ENCODE results near the gene GAB3.

GAB3 gene, protein sequence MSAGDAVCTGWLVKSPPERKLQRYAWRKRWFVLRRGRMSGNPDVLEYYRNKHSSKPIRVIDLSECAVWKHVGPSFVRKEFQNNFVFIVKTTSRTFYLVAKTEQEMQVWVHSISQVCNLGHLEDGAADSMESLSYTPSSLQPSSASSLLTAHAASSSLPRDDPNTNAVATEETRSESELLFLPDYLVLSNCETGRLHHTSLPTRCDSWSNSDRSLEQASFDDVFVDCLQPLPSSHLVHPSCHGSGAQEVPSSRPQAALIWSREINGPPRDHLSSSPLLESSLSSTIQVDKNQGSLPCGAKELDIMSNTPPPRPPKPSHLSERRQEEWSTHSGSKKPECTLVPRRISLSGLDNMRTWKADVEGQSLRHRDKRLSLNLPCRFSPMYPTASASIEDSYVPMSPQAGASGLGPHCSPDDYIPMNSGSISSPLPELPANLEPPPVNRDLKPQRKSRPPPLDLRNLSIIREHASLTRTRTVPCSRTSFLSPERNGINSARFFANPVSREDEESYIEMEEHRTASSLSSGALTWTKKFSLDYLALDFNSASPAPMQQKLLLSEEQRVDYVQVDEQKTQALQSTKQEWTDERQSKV

DNA sequence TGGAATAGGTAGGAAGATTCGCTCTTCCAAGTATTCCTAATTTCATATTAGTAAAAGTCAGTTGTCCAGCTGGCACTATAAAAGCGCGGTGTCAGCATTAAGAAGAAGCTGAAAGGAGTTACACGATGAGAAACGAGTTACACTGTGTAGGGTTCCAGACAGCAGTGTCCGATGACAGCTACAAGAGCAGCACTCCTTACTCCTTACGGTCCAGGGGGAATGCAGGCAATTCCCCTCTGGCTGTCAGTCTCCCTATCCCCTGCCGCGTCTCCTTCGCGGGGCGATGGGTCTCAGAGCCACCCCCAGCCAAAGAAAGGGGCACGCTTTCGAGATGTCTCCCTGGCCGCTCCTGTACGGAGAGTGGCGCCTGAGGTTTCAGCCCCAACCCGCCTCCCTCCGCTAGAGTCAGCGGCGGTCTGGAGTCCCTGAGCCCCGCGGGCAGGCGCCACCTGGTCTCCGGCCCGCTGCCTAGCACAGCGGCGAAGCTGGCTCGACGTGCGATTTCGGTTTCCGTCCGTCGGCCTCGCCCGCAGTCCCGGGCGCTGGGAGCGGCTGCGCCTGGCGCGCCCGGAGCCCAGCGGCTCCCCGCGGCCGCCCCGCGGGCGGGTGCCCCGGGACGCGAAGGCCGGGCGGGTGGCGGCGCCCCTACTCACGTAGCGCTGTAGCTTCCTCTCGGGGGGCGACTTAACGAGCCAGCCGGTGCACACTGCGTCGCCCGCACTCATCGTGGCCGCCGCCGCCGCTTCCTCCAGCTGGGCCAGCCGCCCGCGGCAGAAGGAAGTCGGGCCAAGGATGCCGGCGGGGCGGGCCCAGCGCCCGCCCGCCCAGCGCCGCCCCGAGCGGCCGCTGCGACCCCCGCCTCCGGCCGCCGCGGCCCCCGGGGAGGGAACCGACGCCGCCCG is at the start of gene GAB3:
GAB3 (minus strand) TSS at position 777 of the 902 bp plus-strand sequence; CDS start at position 725, 52 bp downstream.
- no peak for DNase-seq (ENCODE audit: low spot score)

DNA sequence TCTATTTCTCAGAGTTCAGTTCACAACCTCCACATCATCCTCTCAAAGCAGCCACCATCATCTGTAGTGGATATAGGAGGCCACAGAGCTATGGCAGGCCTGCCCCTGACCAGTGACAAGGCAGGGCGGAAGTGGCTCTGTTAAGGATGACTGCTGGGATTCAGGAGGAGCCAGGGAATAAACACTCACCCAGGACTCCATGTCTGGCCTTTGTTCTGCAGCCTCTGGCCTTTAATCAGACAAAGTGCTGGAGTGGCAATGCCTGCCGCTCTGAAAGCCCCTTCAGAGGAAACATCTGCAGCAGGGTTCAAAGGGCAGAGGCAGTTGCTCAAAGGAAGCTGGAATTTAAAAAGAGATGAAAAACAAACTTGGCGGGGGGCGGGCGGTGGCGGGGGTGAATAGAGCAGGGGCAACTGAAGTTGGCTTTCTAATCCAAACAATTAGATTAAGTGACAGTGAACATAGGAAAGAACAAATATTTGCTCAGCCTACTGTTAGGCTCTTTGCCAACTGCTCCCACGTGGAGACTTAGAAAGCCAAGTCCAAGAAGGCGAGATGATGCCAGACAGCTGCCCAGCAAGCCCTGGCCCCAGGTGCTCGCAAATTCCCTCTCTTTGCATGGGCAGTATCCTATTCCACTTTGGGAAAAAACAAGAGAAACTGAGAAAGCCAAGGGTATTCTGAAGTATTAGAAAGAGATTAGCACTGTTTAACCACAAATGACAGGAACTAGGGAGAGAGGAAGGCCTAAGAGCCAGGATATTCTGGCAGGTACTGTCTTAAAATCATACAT is 48.9 kb upstream of the GAB3 start:
- DNase-seq (ENCODE audit: low spot score) = no peak

GRCh38 chrX:154797006-154797405 is 46.1 kb upstream of the GAB3 start:
- DNase-seq (ENCODE audit: low spot score) = no peak

- DNase-seq (ENCODE audit: low spot score) = no peak
These were observed 44.1 kb upstream of the GAB3 start for GRCh38 chrX:154795016-154795415.

DNA sequence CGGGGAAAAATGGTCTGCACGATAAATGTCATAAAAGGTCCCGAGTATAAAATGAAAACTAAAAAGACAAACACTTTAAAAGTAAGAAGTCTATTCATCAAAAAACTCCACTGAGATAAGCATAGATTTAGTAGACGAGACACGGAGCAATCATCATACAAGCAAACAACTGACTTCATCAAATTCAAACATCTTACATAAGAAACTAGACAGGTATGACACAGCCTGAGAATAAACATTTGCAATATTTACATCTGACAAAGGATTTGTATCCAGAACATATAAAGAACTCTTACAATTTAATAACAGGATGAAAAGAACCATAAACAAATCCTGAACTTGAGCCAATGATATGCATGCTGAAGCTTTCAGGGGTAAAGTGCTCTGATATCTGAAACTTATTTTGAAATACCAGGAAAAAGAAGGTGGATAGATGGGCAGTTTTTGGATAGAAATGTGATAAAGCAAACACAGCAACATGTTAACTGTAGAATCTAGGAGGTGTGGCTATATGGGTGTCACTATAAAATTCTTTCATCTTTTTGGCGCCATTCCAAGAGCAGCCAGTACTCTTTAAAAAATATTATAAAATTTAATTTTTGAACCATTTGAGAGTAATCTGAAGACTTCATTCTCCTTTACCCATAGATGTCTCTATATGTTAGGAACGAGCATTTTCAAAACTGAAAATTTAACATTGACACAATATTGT is 42.4 kb upstream of the GAB3 start:
- no peak for DNase-seq (ENCODE audit: low spot score)

DNA sequence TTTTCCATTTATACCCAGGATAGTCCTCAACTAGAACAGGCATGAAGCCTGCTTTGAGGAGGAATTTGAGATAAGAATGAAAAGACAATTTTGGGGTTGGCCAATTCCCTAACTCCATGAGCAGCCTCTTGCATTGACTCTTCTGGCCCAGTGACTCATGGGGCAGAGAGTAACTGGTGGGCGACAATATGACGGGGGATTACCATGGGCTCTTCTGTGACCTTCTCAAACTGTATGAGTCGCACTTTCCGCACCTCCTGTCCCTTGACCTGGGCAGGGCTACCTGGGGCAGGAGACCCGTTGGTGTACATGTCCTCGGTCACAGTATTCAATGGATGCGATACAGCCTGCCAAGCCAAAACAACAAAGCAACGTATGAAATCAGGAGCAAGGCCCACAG is 41.1 kb upstream of the GAB3 start:
- no peak for DNase-seq (ENCODE audit: low spot score)

GRCh38 chrX:154791467-154791866 is 40.6 kb upstream of the GAB3 start:
- DNase-seq (ENCODE audit: low spot score) = no peak

DNA sequence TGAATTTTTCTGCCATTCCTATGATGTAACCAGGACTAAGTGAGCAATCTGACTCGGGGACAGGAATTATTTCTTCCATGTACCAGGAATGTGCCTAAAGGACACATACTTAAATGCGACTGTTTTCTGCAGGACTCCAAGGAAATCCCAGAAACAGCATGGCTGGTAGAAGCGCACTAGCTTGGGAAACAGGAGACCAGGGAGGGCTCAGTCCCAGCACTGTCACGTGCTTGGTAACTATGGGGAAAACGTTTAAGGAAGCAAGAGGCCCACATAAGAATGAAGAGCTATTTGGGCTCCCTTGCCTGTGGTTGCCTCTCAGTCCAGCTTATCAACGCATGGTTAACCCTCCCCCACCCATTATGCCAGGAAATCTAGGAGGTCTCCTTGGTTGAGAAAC is 34.8 kb upstream of the GAB3 start:
- DNase-seq (ENCODE audit: low spot score) = no peak

DNA sequence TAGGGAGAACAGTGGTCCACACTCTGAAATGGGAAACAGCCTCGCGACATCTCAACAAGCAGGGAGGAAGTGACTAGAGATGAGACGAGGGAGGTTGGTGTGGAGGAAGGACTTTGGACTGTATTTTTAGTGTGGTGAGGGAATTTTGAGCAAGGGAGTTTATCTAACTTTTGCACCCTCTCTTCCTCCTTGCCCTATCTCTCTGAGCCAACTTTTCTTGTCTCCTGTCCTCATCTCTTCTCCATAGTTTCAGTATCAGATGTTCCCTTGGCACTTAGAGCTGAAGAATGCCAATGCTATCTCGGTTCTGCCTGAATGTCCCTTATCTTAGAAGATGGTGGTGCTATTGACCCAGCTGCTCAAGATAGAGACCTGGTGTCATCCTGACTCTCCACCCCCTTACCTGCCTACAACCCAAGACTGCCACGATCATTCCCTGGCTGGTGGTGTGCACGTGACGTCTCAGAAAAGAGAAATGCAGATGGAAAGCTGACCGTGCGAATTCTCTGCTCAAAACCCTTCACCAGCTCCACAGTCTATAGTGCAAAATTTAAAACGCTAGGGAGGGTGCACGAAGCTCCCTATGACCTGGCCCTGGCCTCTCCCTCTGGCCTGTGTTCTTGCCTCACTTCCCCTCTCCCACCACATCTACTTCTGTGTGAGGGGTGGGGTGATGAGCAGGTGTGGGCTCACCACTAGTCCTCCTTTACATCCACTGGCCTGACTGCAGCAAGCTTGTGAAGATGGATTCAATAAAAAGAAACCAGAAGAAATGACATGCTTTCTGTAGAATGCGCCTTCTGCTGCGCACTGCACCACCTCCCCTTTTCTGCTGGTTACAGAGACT is 33.5 kb upstream of the GAB3 start:
- no peak for DNase-seq (ENCODE audit: low spot score)

GRCh38 chrX:154780968-154781367 is 30.1 kb upstream of the GAB3 start:
- no peak for DNase-seq (ENCODE audit: low spot score)

- DNase-seq (ENCODE audit: low spot score) = no peak
These were observed 28.4 kb upstream of the GAB3 start for GRCh38 chrX:154779261-154779660.

DNA sequence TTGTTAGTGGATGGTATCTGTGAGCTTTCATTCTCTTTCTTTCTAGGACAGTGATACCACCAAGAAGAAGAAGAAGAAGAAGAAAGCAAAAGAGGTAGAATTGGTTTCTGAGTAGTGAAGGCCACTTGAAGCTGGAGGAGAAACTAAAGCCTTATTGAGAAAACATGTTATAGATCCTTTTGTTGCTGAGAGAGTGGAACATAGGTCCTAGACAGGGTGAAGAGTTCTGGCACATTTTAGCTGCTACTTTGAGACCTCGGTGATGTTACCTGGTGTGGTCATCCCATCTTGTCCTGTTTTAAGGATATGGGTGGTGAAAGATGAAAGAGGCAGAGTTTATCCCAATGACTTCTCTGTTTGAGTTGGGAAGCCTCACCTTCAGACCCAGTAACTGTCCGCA is 25.9 kb upstream of the GAB3 start:
- DNase-seq (ENCODE audit: low spot score) = no peak

DNA sequence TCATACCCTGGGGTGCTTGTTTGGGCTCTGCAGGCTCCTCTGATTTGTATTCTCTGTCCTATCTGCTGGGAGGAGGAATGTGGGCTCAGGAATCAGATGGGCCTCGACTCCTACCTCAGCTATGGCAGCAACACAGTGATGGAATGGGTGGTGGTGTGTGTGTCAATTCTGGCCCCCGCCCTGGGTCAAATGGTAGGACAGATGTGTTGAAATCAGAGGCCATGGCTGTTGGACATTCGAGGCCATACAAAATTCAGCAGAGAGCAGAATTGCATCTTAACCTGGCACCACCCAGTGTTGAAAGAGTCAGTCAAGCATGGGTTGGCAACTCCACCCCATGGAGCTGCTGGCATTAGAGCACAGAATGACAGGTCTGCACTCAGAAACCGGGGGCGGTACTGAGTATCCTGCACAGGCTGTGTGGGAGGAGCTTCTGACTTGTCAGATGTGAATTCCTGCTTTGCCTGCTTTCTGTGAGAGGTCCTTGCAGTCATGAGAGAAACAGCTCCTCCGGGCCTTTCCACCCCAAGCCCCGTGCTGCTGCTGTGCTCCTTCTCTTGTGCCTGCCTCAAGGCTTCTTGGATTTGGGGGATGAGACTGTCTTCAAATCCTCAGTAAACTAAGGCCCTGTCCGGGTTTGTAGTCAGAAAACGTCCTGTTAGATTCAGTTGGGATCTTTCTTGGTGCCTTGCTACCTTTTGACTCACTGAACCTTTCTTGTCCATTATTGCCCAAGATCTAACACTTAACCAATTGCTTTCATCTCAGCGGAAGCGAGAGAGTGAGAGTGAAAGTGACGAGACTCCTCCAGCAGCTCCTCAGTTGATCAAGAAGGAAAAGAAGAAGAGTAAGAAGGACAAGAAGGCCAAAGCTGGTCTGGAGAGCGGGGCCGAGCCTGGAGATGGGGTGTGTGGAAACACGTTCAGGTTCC is 24.8 kb upstream of the GAB3 start:
- no peak for DNase-seq (ENCODE audit: low spot score)

DNA sequence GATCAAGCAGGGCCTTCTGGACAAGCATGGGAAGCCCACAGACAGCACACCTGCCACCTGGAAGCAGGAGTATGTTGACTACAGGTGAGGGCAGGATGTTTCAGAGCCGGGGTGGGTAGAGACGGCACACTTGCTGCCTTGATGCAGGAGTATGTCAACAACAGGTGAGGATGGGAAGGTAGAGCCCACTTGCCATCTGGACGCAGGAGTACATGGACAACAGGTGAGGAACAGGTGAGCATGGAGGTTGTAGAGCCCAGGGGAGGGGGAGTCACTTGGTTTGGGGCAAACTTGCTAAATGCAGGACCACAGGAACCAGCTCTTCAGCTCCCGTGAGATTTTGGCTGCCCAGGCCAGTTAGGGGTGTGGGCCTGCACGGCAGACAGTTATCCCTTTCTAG is 23.7 kb upstream of the GAB3 start:
- DNase-seq (ENCODE audit: low spot score) = no peak

GRCh38 chrX:154762537-154763296 is 11.8 kb upstream of the GAB3 start, which contains the start of gene DKC1:
Gene DKC1 (plus strand): TSS chrX:154762864. CDS start chrX:154762966, 102 bp downstream.
- DNase-seq (ENCODE audit: low spot score) = peak; percentile 96

GRCh38 chrX:154761977-154762536 is 11.2 kb upstream of the GAB3 start:
- DNase-seq (ENCODE audit: low spot score) = no peak

DNA sequence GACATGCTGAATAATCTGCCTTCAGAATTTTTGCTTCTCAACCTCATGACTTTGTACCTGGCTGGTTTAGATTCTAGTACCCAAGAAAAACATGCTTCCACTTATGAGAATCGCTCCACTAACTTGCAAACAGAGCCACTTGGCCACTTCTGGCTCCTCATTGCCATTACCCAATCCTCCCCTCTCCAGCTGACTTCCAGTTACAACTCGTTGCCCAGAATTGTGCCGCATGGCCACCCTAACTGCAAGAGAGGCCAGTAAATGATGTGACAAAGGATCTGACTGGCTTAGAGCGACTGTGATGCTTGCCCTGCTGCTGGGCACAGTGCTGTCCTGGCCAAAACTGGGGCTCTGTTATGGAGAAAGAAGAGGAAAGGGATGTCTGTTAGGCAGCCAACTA is 7.8 kb upstream of the GAB3 start:
- no peak for DNase-seq (ENCODE audit: low spot score)

All from Ammon's horn (tissue), 1 donor.